AG10803 (cell line): ENCODE results near the gene FBXO8.

Source experiments
- DNase-seq: peaks from one replicate; pipeline ENCODE4 v3.0.0; 2010; ENCODE audit warnings: low read depth
- H3K4me3 ChIP-seq: 2 replicates; pipeline ENCODE4 v1.5.1; 2011; ENCODE audit warnings: mild to moderate bottlenecking, low read length, control low read depth
- TF ChIP-seq, protein P1 (sequence below): conservative IDR thresholded peaks from 2 replicates; pipeline ENCODE4 v1.5.1; 2011; ENCODE audit warnings: mild to moderate bottlenecking, low read length, control low read depth, inconsistent platforms

FBXO8 gene

DNA sequence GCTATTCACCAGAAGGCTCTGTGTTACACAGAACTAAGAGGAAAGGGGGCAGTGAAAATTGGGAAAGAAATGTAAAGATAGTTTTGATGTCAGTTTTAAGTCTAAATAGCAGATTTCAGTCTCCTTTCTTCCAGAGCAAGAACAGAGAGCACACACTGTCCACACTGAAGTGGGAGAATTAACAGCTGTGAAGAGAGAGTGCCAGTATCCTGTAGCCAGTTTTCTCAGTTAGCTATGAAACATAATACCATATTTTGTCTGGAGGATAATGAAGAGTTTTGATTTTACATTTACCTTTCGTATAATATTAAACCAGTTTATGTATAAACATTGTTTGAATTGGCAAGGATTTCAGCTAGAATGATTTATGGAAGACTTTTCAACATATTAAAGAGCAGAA lies 35.1 kb downstream of the FBXO8 start:
- TF ChIP-seq, protein P1, sequence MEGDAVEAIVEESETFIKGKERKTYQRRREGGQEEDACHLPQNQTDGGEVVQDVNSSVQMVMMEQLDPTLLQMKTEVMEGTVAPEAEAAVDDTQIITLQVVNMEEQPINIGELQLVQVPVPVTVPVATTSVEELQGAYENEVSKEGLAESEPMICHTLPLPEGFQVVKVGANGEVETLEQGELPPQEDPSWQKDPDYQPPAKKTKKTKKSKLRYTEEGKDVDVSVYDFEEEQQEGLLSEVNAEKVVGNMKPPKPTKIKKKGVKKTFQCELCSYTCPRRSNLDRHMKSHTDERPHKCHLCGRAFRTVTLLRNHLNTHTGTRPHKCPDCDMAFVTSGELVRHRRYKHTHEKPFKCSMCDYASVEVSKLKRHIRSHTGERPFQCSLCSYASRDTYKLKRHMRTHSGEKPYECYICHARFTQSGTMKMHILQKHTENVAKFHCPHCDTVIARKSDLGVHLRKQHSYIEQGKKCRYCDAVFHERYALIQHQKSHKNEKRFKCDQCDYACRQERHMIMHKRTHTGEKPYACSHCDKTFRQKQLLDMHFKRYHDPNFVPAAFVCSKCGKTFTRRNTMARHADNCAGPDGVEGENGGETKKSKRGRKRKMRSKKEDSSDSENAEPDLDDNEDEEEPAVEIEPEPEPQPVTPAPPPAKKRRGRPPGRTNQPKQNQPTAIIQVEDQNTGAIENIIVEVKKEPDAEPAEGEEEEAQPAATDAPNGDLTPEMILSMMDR, result no peak
- no peak overlapping the region for H3K4me3 ChIP-seq
- DNase-seq, result no peak

DNA sequence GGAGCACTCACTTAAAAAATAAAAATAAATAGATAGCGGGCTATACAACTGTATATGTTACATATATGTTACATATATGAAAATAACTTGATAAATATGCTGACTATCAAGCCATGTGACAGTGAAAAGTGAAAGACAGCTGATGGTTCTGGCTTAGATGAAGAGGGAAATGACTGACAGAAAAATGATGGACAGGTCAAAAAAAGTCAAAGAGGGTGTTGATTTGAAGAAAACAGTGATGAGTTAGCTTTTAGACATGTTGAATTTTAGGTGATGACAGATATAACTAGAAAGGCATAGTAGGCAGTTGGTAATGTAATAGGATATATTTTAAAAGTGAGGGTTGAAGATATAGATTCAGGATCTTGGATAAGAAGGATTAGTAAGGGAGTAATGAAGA lies 37.8 kb downstream of the FBXO8 start:
- DNase-seq, result no peak
- TF ChIP-seq, protein P1, result no peak
- H3K4me3 ChIP-seq, result no peak overlapping the region

DNA sequence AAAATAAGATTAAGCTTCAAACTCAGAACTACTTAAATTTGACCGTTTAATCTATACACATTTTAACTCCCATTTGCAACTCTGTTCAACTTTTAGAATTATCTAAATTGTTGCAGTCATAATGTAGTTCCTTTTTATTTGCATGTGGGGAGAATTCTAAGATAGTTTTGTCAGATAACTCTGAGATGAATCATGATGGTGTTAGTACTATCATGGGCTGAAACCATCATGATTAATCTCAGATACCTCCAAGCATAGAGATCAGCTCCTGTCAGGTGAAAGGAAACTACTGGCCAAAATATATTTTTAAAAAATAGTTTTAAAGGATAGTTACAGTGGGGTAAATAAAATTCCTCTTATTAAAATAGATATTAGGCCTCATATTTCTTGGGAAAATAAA lies 39.0 kb downstream of the FBXO8 start:
- no peak overlapping the region for H3K4me3 ChIP-seq
- TF ChIP-seq, protein P1, result no peak
- DNase-seq, result peak; percentile 12

DNA sequence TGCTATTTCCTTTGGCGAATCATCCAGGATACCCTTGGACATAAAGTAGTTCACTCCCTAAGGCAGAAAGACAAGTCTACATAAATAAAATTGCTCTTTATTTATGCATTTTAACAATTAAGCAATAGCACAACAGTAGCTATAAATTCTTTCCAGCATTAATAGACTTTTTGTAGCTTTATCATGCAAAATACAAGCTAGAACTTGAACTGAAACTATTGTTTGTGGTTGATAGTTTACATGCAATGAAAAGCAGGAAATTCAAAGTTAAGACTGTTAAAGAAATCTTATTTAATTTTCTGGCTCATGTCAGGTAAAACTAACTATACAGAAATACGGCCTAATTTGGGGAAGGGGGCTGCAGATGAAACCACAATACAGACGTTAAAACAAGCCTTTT lies 42.3 kb downstream of the FBXO8 start:
- no peak overlapping the region for H3K4me3 ChIP-seq
- no peak for DNase-seq
- TF ChIP-seq, protein P1, result no peak

- H3K4me3 ChIP-seq, result no peak overlapping the region
- TF ChIP-seq, protein P1, result no peak
- no peak for DNase-seq
These were observed 47.1 kb downstream of the FBXO8 start for GRCh38 chr4:174236359-174236758.

- DNase-seq, result no peak
- TF ChIP-seq, protein P1, result no peak
These were observed 52.8 kb downstream of the FBXO8 start for GRCh38 chr4:174230680-174231079.

GRCh38 chr4:174230148-174230547 lies 53.3 kb downstream of the FBXO8 start:
- TF ChIP-seq, protein P1, result no peak
- DNase-seq, result no peak

More at GRCh38 chr4:174230680-174231079, 52.8 kb downstream of the FBXO8 start:
- no peak overlapping the region for H3K4me3 ChIP-seq

More at GRCh38 chr4:174230148-174230547, 53.3 kb downstream of the FBXO8 start:
- no peak overlapping the region for H3K4me3 ChIP-seq
